NCI-H524 treated with DMSO at 0.1 percent for 48 hours (cell line): ENCODE data around the gene LRRC10.

Experiments
- DNase-seq: peaks from one replicate; lab custom pipeline; 2025; lab: John Stamatoyannopoulos, UW

The LRRC10 gene, protein sequence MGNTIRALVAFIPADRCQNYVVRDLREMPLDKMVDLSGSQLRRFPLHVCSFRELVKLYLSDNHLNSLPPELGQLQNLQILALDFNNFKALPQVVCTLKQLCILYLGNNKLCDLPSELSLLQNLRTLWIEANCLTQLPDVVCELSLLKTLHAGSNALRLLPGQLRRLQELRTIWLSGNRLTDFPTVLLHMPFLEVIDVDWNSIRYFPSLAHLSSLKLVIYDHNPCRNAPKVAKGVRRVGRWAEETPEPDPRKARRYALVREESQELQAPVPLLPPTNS

DNA sequence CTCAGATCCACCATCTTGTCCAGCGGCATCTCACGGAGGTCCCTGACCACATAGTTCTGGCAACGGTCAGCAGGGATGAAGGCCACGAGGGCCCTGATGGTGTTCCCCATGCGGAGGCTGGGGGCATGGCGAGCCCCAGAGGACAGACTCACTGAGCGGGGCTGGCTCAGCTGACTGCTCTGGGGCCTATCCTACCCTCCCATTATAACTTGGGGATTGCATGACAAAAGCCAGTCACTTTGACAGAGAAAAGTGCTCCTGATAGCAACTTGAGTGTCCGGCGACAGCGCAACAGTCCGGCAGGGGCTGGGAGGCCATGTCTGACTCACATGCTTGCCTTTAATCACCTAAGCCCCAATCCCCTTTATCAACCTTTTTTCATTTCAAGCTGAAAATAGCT lies at the start of gene LRRC10:
TSS of gene LRRC10 (minus strand) at position 179 of the 400 bp plus-strand sequence. CDS start at position 110, 69 bp downstream.
- DNase-seq: no peak

DNA sequence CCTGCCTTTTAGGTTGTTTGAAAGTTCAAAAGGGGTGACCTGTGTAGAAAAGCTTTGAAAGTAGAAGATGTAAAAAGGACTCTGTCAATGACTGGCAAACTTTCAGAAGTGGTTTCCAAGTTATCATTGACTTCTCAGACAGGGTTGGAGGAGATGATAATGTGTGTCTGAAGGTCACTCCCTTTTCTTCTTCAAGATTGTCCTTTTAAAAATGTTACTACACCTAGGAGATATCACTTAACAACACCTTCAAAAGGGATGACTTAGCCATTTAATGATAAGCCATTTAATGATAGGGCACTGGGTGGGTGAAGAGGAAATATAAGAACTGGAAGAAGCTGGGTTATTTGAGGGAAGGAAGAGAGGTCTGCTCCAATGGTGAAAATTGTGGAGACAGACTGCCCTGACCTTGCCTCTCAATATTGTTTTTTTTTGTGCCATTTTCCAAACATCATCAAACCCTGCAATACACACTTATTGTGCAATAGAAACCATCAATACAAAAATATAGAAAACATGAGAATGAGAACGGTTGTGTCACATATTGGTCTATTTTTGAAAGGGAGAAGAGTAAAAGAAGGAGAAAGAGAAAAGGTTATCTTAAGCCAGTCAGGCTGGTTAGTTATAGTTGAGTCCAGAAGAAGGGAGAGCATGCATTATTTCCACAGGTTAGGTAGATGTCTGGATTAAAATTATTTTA lies 49.6 kb upstream of the LRRC10 start:
- no peak for DNase-seq

DNA sequence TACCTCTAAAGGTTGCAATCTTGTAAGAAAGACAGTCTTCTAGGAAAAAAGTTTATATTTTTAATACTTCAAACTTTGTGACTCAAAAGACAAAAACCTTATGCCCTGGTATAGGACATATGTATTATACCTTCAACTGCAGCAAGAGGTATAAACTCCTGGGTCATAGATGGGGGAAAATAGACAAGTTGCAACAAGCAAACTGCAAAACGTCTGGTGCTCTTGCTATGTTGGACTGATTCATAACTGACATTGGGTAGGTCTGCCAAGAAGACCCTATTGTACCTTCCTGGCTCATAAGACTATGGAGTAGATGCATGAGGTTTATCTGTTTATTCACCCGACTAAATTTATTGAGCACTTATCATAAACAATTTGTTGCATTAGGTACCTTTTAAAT lies 47.5 kb upstream of the LRRC10 start:
- no peak for DNase-seq

DNA sequence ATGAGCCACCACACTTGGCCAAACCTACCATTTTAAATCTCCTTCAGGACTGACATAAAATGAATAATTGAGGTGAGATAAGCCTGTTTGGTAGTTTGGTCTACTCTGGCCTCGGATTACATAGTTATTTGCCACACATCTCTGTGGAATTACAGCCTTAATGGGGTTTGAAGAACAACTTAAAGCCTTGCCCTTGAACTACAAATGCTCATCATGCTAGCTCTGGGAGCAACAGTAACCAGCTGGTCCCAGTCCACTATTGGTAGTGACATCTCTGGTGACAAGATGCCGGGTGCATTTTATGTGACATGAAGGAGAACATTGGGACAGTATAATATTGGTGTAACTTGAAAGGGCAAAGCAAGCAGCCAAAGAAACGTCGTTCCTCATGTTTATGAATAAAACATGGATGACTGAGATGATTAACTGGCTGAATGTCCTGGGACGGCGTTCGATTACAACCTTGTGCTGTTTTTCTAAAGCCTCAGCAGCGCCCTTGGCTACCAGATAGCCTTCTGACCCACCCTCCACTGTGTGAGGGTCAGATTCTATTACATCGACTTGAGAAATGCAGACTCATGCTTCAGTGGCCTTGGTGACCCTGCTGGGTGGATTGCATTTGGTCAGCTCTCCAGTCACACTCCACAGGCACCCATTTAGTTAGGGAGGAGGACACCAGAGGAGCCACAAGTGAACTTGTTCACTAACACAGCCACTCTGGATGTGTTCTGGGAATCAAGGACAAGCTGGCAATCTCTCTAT lies 46.9 kb upstream of the LRRC10 start:
- no peak for DNase-seq

DNA sequence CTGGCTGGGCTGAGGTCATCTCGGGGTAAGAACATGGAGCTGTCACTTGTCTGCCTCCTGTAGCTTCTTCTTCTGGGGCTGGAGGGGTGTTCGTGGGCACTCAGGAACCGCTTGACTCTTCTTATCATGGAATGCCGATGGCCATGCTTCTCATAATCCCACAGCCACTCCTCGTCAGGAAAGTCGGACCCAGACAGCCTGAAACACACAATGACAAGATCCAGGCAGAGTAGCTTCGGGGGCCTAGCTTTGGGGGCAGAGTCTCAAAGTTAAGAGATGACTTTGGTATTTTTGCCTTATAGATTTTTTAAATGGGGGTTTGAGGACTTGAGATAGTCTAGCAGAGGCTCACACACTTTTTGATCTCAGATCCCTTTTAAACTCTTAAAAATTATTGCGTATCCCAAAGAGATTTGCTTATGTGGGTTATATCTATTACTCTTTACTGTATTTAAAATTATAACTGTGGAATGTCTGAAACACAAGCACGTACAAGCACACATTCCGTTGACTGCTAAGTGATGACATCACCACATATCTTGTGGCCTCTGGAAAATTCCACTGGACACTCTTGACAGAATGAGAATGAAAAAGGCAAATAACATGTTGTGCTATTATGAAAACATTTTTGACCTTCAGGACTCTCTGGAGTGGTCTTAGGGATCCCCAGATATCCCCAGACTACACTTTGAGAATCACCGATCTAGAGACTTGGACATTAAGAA lies 45.1 kb upstream of the LRRC10 start:
- no peak for DNase-seq

DNA sequence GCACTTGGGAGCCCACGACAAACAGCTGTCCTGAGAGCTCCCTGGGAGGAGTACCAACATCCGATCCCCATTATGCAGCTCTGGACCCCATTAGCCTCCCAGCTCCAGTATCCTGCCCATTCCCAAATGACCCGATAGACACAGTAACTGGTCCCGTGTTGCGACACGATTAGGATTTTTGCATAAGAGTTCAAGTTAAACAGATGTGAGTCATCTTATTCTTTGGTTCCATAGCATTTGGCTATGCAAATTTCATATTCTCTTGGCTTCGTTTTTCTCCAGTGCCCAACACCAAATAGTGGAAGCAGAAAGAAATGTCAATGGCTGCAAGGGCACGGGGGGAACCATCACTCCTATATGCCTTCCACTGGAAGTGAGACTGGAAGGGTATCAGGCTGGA lies 43.0 kb upstream of the LRRC10 start:
- DNase-seq: no peak

DNA sequence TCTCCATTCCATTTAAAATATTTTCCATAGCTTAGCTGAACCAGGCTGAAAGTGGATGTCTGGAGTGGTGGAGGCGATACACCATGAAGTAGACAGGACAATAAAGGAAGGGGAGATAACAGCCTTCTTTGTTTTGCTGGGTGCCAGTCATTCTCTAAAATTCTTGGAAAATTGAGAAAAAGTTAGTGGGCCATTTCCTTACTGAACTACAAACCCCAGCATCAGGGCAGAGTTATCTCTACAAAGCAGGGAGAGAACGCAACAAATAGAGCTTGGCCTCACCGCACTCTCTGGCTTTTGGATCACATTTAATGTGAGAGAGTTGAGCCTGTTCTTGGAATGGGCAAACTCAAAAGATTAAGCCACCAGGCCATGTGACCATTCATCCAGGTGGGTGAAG lies 41.2 kb upstream of the LRRC10 start:
- no peak for DNase-seq

DNA sequence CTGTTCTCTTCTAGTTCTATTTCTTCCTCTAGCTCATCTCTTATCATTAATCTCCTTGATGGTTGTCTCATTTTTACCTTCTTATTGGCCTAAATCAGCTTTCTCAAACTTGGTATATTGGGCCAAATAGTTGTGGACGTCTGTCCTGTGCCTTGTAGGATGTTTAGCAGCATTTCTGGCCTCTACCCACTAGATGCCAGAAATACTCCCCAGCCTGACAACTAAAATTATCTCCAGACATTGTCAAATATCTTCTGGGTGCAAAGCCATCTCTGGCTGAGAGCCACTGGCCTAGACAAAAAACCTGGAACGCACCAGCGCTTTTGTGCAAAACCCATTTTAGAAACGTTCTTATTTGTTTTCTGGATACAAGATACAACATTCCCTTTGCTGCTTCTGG lies 38.8 kb upstream of the LRRC10 start:
- no peak for DNase-seq

DNA sequence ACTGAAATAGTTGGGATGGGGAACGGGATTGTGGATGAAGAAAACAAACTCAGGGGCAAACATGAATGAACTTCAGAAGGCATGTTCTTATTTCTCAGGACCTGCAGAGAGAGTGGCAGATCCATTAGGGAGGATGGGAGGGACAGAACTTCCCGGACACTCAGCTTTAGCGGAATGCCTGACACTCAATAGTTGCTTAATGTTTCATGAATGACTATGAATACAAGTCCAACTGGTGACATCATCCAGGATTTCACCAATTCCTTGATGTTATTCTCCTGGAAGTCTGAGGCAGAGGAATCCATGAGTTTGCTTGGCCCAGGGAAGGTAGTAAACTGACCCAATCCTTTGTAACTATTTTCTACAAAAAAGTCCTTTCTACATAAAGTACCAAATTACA lies 37.8 kb upstream of the LRRC10 start:
- no peak for DNase-seq

DNA sequence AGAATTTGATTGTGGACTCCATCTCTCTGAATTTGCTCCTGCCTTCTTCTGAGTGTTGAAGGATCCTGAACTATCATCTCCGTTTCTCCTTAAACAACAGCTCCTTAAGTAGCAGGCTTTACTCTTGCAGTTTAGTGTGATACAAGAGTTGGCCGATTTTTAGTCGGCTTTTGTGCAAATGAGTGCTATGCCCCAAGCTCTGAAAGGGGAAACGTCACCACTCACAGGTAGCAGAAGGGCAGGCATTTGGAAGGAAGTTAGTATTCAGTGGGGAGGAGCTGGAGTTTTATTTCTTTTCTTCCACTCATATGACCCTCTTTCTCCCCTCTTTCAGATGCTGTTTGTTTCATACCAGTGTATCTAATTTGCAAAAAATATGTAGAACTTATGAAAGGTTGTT lies 36.5 kb upstream of the LRRC10 start:
- DNase-seq: no peak

DNA sequence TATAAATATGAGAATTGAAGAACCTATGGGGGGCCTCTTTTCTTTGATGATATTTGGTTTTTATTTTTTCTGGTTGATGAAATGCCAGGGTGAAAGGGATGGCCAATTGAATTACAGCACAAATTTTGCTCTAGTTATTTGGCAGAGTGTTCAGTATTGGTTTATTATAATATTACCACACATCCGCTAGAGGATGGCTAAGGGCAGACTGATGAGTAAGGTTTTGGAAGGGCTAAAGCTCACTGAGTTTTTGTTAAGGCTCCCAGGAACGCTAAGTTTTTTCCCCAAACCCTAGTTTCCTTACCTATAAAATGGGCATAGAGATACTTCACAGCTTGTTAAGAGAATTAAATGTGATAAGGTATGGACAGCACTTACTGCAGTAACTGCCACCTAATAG lies 34.3 kb upstream of the LRRC10 start:
- DNase-seq: no peak

DNA sequence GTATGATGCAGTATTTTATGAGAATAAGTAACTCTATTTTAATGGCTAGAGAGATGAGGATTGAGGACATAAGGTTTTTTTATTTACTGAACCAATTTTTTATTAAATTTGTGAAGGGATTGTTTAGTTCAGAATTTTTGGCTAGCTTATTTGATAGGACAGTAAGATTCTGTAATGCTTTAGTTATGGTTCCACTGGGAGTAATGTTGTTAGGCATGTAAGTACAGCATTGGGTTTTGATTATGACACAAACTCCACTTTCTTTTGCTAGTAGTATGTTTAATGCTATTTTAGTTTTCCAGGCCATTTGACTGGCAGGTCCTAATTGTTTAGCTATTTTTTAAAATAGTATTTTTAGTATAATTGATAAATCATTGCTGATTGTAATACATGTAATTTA lies 33.8 kb upstream of the LRRC10 start:
- no peak for DNase-seq

DNA sequence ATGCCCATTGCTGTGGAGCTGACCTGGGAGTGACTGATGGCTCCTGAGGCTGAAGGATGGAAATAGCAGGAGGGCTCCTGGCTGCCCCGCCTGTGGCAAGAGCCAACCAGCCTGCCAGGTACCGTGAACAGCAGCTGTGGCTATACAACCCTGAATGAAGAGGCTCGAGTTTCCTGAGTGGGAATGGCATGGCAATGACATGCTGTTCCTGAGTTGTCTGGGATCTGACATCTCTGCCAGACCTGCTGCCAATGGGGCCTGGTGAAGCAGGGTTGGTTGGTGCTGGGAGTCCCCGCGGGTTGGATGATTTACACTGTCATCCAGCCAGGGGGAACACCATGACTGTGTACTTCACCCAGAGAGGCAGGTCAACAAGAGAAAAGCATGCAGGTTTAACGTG lies 31.8 kb upstream of the LRRC10 start:
- DNase-seq: no peak

DNA sequence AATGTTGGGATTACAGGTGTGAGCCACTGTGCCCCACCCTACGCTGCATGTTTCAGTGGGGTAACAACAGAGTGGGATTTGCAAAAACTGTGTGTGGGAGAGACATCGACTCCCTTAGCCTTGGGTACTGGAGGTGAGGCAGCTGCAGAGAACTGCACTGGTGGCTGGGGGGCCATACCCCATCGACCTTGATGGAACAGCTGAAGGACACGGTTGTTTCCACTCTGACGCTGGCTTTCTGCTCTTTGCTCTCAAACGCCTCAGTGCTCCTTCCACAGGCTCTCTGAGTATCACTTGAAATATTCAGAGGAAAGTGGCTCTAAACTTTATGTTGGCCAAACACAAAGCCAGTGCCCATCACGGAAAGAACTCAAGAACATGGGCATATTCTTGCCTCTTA lies 30.8 kb upstream of the LRRC10 start:
- DNase-seq: no peak

DNA sequence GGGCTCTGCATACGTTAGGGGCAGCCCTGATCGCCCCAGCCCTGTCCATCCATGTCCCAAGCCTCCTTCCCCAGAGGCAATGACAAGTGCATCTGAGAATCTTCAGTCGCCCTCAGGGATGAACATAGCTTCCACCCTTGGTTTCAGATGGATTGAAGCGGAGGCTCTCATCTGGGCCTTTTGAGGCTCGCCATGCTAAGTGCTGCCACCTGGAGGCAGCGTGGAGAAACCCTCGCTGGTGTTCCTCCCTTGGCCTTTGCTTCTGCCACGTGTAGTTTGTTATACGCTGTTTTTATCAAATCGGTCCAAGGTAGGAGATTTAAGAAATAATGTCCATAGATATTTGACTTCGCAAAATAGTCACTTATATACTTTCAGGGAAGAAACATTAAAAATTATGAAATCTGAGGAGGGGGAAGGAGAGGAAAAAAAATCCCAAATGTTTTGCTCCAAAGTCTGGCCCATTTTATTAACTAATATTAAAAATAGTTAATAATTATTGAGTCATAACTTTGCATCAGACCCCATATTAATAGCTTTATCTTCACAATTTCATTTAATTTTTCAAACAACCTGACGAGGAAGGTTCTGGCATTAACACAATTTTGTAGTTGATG lies 28.8 kb upstream of the LRRC10 start:
- DNase-seq: no peak

DNA sequence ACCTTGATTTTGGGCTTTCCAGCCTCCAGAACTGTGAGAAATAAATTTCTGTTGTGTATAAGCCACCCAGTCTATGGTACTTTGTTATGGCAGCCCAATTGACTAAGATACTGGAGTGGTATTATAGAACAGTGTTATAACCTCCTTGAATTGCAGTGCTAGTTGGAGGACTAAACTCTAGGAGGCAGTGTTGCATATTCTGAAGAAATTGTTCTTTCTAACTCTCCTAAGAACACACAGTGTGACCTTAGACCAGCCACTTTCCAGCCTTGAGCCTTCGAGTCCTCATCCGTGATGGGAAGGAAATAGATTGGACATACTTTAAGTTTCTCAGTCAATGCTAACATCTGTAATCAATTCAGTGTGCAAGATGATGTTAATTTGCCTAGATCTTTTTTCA lies 22.4 kb upstream of the LRRC10 start:
- DNase-seq: no peak

DNA sequence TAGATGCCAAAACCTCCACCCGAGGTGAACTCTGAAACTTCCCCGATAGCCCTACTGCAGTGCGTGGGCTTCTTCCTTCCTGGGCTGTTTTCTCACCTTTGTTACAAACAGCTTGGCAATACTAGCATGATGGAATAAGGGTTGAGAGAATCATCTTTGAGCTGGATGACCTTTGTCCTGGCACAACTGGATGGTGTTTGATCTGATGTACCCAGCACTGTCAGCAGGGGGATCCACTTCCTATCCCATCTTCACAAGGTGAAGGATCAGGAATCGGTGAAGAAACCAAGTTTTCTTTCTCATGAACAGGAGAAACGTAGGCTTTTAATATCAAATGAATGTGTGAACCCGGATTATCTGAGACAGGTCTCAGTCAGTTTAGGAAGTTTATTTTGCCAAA lies 19.5 kb upstream of the LRRC10 start:
- DNase-seq: no peak

DNA sequence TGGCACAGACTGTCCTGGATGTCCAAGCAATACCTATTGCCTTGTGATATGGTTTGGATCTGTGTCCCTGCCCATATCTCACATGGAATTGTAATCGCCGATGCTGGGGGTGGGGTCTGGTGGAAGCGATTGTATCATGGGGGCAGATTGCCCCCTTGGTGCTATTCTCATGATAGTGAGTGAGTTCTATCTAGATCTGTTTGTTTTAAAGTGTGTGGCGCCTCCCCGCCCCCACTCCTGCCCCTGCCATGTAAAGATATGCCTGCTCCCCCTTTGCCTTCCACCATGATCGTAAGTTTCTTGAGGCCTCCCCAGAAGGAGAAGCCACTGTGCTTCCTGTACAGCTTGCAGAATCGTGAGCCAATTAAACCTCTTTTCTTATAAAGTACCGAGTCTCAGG lies 16.8 kb upstream of the LRRC10 start:
- no peak for DNase-seq

DNA sequence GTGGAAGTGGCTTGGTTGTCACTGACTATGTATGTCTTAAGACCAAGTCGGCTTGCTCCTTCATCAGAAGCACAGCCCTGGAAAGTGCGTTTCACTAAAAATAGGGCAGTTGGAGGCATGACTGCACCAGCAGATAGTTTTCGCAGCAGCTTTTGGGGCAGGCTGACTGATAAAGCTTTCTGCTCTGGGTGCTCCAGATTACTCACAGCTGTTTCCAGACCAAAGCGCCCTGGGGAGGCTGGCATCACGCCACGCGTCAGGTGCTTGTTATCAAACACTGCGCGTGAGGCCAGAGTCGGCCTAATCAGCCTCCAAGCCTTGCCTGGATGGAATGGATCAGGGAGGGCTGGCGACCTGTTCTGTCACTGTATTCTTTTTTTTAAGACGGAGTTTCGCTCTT lies 13.3 kb upstream of the LRRC10 start:
- no peak for DNase-seq

DNA sequence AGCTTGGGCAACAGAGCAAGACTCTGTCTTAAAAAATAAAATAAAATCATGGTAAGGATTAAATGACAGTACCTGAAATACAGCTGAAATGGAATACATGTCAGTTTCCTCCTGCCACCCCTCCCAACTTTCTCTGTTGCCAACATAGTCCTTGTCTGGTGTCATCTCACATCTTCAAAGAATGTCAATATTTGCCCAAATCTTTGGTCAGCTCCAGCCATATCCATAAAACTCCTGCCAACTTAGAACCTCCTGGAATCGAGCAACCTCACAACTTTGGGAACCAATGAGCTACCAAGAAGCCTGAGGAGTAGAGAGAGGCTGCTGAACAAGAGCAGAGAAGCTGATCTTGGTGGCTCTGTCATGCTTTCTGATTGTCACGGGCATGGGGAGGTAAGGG lies 10.8 kb upstream of the LRRC10 start:
- no peak for DNase-seq

DNA sequence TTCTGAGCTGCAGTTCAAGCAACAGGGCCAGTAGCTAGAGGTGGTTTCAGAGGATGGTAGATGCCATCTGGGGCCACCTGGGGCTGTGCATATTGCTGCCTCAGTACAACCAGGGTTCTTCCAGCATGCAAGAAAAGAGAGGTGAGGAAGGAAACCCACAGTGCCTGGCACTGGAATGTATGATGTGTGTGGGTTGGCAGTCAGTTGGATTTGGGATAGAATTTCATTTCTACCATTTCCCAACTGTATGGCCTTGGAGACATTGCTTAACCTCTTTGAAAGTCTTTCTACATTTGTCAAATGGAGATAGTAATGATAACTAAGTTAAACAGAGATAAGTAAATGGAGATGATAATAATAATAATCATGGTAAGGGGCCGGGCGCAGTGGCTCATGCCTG lies 10.2 kb upstream of the LRRC10 start:
- DNase-seq: no peak

DNA sequence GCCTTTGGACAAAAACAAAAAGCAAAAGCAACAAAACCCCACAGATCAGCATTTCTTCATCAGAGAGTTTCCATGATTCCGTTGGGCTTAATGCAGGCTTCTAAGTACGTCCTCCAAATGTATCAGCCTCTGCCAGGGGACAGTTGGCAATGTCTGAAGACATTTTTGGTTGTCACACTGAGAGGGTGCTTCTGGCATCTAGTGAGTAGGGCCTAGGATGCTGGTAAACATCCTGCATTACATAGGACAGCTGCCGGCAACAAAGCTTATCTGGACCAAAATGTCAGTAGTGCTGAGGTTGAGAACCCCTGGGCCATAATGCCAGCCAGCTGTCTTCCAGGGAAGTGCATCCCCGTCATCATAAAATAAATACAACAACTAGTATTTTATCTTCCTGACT lies 9.4 kb upstream of the LRRC10 start:
- DNase-seq: no peak
